OCI-LY1 (cell line): ENCODE data around the gene NCAPD3.
"Not testable (repeated sequence)": the region's sequence is repeated elsewhere in the genome, so short reads cannot be mapped to it uniquely, and the experiment has no call there.

ENCODE experiments used
- H2AFZ ChIP-seq: fragments of 200-600 bp; sonication (generic), shearing (Covaris generic); 2 replicates; pipeline ENCODE4 v1.6.0; 2014; ENCODE audit warnings: antibody characterized with exemption, mild to moderate bottlenecking, low read length
- H3F3A ChIP-seq: fragments of 200-600 bp; sonication (generic), shearing (Covaris generic); 2 replicates; pipeline ENCODE4 v1.6.0; 2014; ENCODE audit warnings: mild to moderate bottlenecking, antibody characterized with exemption, low read length, moderate library complexity; ENCODE audit not compliant: insufficient read depth
- H3K27ac ChIP-seq: fragments of 200-600 bp; sonication (generic); 2 replicates; pipeline ENCODE4 v1.5.1; 2014; ENCODE audit warnings: low read length, mixed run types, mild to moderate bottlenecking, low read depth; ENCODE audit not compliant: poor library complexity, severe bottlenecking
- H3K27me3 ChIP-seq: fragments of 200-600 bp; sonication (generic); 2 replicates; pipeline ENCODE4 v1.6.0; 2014; ENCODE audit warnings: antibody characterized with exemption, mild to moderate bottlenecking, low read length, moderate library complexity; ENCODE audit not compliant: insufficient read depth
- H3K36me3 ChIP-seq: fragments of 200-600 bp; sonication (generic); 2 replicates; pipeline ENCODE4 v1.6.1; 2014; ENCODE audit warnings: mild to moderate bottlenecking, antibody characterized with exemption, low read length, moderate library complexity, mixed read lengths; ENCODE audit not compliant: insufficient read depth
- H3K4me1 ChIP-seq: fragments of 200-600 bp; sonication (generic); 2 replicates; pipeline ENCODE4 v1.5.1; 2014; ENCODE audit warnings: mild to moderate bottlenecking, low read length, moderate library complexity; ENCODE audit not compliant: insufficient read depth, severe bottlenecking
- H3K4me2 ChIP-seq: fragments of 200-600 bp; sonication (generic), shearing (Covaris generic); 2 replicates; pipeline ENCODE4 v1.6.1; 2014; ENCODE audit warnings: low read length
- H3K4me3 ChIP-seq: fragments of 200-600 bp; sonication (generic); 2 replicates; pipeline ENCODE4 v1.5.1; 2014; ENCODE audit warnings: low read length, low read depth, mild to moderate bottlenecking, mixed read lengths; ENCODE audit not compliant: poor library complexity, severe bottlenecking
- H3K79me2 ChIP-seq: fragments of 200-600 bp; shearing (Covaris generic); 2 replicates; pipeline ENCODE4 v1.6.1; 2016; ENCODE audit warnings: mixed run types, low read length, mixed read lengths; ENCODE audit not compliant: insufficient read depth
- H3K9ac ChIP-seq: fragments of 200-600 bp; sonication (generic), shearing (Covaris generic); 2 replicates; pipeline ENCODE4 v1.6.1; 2014; ENCODE audit warnings: mild to moderate bottlenecking, low read length, mixed read lengths
- H3K9me2 ChIP-seq: fragments of 200-600 bp; sonication (generic), shearing (Covaris generic); 2 replicates; pipeline ENCODE4 v1.6.1; 2014; ENCODE audit warnings: low read depth, mild to moderate bottlenecking, low read length, mixed read lengths
- H3K9me3 ChIP-seq: fragments of 200-600 bp; shearing (Covaris generic); 2 replicates; pipeline ENCODE4 v1.6.1; 2014; ENCODE audit warnings: low read length, mixed read lengths
- H4K20me1 ChIP-seq: fragments of 200-600 bp; sonication (generic), shearing (Covaris generic); 2 replicates; pipeline ENCODE4 v1.6.0; 2016; ENCODE audit warnings: mild to moderate bottlenecking, low read length; ENCODE audit not compliant: insufficient read depth
- EZH2 ChIP-seq: fragments of 200-600 bp; sonication (generic), shearing (Covaris generic); IDR thresholded peaks from 2 replicates; pipeline ENCODE4 v1.8.0; 2017; ENCODE audit warnings: borderline replicate concordance, mixed run types, mild to moderate bottlenecking, antibody characterized with exemption, low read length, moderate library complexity, mixed read lengths
- TF ChIP-seq, protein P1 (sequence below): fragments of 200-600 bp; sonication (generic), shearing (Covaris generic); IDR thresholded peaks from 2 replicates; pipeline ENCODE4 v1.5.1; 2017; ENCODE audit warnings: mild to moderate bottlenecking, antibody characterized with exemption, low read length, moderate library complexity, mixed read lengths

Gene NCAPD3

DNA sequence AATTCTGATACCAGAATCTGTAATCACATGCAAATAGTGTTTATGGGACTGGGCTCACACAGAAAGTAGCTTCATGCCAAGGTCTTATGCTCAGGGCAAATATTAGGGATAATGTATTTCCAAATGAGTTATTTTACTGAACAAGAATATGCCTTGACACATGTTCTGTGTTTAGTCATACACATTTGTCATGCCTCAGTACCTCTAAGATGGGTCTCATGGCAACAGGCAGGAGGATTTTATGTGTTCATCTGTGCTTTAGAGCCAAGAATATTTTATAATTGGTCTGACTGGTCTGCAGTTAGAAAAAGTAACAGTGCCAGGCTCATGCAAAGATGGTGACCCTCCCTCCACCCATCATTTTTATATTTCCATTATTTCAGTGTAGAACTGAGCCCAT is 105.8 kb downstream of the NCAPD3 start:
- no peak overlapping the region for H3K9ac ChIP-seq
- TF ChIP-seq, protein P1, sequence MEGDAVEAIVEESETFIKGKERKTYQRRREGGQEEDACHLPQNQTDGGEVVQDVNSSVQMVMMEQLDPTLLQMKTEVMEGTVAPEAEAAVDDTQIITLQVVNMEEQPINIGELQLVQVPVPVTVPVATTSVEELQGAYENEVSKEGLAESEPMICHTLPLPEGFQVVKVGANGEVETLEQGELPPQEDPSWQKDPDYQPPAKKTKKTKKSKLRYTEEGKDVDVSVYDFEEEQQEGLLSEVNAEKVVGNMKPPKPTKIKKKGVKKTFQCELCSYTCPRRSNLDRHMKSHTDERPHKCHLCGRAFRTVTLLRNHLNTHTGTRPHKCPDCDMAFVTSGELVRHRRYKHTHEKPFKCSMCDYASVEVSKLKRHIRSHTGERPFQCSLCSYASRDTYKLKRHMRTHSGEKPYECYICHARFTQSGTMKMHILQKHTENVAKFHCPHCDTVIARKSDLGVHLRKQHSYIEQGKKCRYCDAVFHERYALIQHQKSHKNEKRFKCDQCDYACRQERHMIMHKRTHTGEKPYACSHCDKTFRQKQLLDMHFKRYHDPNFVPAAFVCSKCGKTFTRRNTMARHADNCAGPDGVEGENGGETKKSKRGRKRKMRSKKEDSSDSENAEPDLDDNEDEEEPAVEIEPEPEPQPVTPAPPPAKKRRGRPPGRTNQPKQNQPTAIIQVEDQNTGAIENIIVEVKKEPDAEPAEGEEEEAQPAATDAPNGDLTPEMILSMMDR, result no peak
- no peak for TF ChIP-seq EZH2
- no peaks in the 10 kb centered on the region for H3K4me1 ChIP-seq
- H3K4me3 ChIP-seq, result no peak overlapping the region
- H3K27ac ChIP-seq, result no peak overlapping the region
- H3K36me3 ChIP-seq, result no peaks in the 10 kb centered on the region
- no peaks in the 10 kb centered on the region for H3K9me2 ChIP-seq
- no peaks in the 10 kb centered on the region for H4K20me1 ChIP-seq
- H2AFZ ChIP-seq, result no peak overlapping the region
- H3K9me3 ChIP-seq, result no peaks in the 10 kb centered on the region
- no peaks in the 10 kb centered on the region for H3K27me3 ChIP-seq
- no peaks in the 10 kb centered on the region for H3K79me2 ChIP-seq
- no peaks in the 10 kb centered on the region for H3F3A ChIP-seq
- H3K4me2 ChIP-seq, result no peak overlapping the region

DNA sequence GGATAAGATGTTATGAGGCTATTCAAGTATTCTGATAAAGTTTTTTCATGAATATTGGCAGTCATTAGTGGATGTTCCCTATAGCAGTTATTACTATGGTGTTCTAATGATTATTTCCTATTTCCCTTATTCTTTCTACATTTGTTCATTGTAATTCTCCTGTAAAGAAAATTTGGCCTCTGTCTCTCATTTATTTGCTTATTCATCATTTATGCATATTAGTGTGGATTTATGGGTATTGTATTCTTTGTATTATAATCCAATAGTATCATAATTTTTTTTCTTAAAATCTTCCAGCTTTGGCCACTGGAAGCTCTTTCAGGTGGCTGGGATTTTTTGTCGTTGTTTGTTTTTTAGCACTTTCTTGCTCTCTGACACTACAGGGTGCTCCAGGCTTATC is 107.6 kb downstream of the NCAPD3 start:
- Histone ChIP-seq H3K27ac (no peak overlapping the region), H3K36me3 (no peaks in the 10 kb centered on the region), H2AFZ (no peak overlapping the region), H3F3A (no peaks in the 10 kb centered on the region), H3K9ac (no peak overlapping the region), H3K4me1 (no peaks in the 10 kb centered on the region), H3K4me2 (no peak overlapping the region), H3K9me2 (no peaks in the 10 kb centered on the region), H3K79me2 (no peaks in the 10 kb centered on the region), H3K4me3 (no peak overlapping the region), H3K9me3 (no peaks in the 10 kb centered on the region), H3K27me3 (no peaks in the 10 kb centered on the region), H4K20me1 (no peaks in the 10 kb centered on the region)
- no peak for TF ChIP-seq EZH2
- TF ChIP-seq, protein P1, result no peak

DNA sequence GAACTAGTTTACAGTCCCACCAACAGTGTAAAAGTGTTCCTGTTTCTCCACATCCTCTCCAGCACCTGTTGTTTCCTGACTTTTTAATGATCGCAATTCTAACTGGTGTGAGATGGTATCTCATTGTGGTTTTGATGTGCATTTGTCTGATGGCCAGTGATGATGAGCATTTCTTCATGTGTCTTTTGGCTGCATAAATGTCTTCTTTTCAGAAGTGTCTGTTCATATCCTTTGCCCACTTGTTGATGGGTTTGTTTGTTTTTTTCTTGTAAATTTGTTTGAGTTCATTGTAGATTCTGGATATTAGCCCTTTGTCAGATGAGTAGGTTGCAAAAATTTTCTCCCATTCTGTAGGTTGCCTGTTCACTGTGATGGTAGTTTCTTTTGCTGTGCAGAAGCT is 110.0 kb downstream of the NCAPD3 start:
- H3K4me3 ChIP-seq, H3K27ac ChIP-seq, H3K36me3 ChIP-seq, H3K79me2 ChIP-seq, H3K9me3 ChIP-seq, H3K4me1 ChIP-seq, H3F3A ChIP-seq, H3K27me3 ChIP-seq, H3K4me2 ChIP-seq, H3K9ac ChIP-seq, H3K9me2 ChIP-seq, H2AFZ ChIP-seq, H4K20me1 ChIP-seq: not testable (repeated sequence)

DNA sequence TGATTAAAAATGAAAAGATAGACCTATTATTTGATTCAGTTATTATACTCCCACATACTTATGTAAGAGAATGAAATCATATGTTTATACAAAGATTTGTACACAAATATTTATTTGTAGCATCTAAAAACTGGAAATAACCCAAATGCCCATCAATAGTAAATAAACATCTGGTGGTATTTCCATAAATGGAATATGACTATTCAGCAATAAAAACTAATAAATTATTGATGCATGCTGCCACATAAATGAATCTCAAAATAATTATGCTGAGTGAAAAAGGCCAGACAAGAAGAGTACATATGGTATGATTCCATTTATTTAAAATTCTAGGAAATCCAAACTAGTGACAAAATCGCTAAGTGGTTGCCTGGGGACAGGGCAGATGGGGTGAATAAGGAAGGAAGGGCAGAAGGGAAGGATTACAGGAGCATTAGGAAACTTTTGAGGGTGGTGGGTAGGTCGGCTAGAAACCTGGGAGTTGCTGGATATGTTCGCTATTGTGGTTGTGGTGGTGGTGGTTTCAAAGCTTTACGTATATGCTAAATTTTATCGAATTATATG is 113.4 kb downstream of the NCAPD3 start:
- no peak for TF ChIP-seq EZH2
- TF ChIP-seq, protein P1, result no peak
- Histone ChIP-seq H3K4me2 (no peak overlapping the region), H3K4me1 (no peaks in the 10 kb centered on the region), H3K9me2 (no peaks in the 10 kb centered on the region), H3K4me3 (no peak overlapping the region), H4K20me1 (no peaks in the 10 kb centered on the region), H3K79me2 (no peaks in the 10 kb centered on the region), H3K27ac (no peak overlapping the region), H3K36me3 (no peaks in the 10 kb centered on the region), H3K9me3 (no peaks in the 10 kb centered on the region), H3K9ac (no peak overlapping the region), H3K27me3 (no peaks in the 10 kb centered on the region), H3F3A (no peaks in the 10 kb centered on the region), H2AFZ (no peak overlapping the region)
